ENCODE measurements around the gene FLNB. TPM values are rescaled to one million over a fixed set of nuclear protein-coding genes. Genes with fewer than 3 reads are reported as not detected.
A peak's percentile ranks its signal among the peaks of the same experiment; 100 is the strongest.

FLNB gene
- total and polyA plus RNA-seq, 2 of the 13 experiments (the other 11 are each of a cell fraction or from before 2014, with no cell fraction given): 106 to 130 TPM

DNA sequence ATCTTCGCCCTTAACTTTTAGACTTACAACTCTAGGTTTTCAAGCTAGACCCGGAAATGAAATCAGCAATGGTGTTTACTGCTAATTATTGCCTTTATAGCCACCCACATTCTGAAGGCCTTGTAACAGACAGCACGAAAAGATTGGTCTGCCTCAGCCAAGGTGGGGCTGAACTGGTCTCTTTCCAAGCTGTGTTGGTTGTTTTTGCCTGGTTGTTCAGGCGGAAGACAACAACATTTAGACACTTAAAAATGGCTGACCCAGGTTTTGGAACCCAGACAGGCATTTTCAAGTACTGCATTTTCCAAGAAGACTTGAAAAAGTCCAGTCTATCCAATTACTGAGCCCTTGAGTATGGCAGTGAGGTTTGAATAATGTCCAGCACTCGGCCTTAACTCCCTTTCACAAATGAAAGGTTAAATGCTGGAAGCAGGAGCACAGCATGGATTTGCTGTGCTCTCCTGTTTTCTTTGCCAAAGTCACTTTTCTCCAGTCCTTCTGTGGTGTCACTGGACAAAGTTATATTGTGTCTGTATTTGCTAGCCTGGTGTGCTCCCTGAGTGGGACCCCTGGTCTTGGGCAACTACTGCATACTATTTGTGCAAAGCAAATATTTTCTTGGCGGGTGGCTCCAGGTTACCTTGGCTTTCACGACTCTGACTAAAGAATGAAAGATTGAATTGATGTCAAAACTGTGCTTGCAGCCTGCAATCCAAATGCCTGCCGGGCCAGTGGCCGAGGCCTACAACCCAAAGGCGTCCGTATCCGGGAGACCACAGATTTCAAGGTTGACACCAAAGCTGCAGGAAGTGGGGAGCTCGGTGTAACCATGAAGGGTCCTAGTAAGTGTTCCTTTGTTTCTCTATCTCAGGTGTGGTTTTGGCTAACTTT is 93.5 kb downstream of the FLNB start (continued):
- no peak for TF ChIP-seq HBP1 (CRISPR knock-in tag; IDR thresholded peaks at IDR 0.05; ENCODE audit: low read depth)
- TF ChIP-seq U2AF1 (optimal IDR thresholded peaks at IDR 0.05; ENCODE audit: low read depth, low read length): no peak
- TF ChIP-seq ZNF430 (CRISPR knock-in tag; IDR thresholded peaks at IDR 0.05): peak; percentile 65; the same call in 1 of the 2 replicates
- TF ChIP-seq ZNF546 (CRISPR knock-in tag; conservative IDR thresholded peaks at IDR 0.05): no peak
- peak; percentile 81; the same call in 1 of the 2 replicates for TF ChIP-seq HIVEP1 (CRISPR knock-in tag; IDR thresholded peaks at IDR 0.05)
- TF ChIP-seq, protein P1, sequence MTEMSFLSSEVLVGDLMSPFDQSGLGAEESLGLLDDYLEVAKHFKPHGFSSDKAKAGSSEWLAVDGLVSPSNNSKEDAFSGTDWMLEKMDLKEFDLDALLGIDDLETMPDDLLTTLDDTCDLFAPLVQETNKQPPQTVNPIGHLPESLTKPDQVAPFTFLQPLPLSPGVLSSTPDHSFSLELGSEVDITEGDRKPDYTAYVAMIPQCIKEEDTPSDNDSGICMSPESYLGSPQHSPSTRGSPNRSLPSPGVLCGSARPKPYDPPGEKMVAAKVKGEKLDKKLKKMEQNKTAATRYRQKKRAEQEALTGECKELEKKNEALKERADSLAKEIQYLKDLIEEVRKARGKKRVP (CRISPR knock-in tag; IDR thresholded peaks at IDR 0.05): peak in 1 of 2 experiments; percentile 78; a peak in 2 of 4 replicates
- no peak for TF ChIP-seq NFATC3 (CRISPR knock-in tag; IDR thresholded peaks at IDR 0.05)
- TF ChIP-seq LRRFIP1 (CRISPR knock-in tag; conservative IDR thresholded peaks at IDR 0.05): no peak
- TF ChIP-seq ZNF34 (CRISPR knock-in tag; IDR thresholded peaks at IDR 0.05; ENCODE audit: borderline replicate concordance): no peak
- peak; percentile 91 for TF ChIP-seq FOXA3 (CRISPR knock-in tag; IDR thresholded peaks at IDR 0.05)
- TF ChIP-seq ZNF44 (CRISPR knock-in tag; IDR thresholded peaks at IDR 0.05): 0 out of 2 replicates have a peak, but pooled peaks have one; percentile 24
- peak; percentile 67 for TF ChIP-seq PRDM10 (CRISPR knock-in tag; IDR thresholded peaks at IDR 0.05; ENCODE audit: low read depth)
- TF ChIP-seq ZNF224 (CRISPR knock-in tag; IDR thresholded peaks at IDR 0.05): no peak; the same call in 1 of the 2 replicates
- TF ChIP-seq, protein P2, sequence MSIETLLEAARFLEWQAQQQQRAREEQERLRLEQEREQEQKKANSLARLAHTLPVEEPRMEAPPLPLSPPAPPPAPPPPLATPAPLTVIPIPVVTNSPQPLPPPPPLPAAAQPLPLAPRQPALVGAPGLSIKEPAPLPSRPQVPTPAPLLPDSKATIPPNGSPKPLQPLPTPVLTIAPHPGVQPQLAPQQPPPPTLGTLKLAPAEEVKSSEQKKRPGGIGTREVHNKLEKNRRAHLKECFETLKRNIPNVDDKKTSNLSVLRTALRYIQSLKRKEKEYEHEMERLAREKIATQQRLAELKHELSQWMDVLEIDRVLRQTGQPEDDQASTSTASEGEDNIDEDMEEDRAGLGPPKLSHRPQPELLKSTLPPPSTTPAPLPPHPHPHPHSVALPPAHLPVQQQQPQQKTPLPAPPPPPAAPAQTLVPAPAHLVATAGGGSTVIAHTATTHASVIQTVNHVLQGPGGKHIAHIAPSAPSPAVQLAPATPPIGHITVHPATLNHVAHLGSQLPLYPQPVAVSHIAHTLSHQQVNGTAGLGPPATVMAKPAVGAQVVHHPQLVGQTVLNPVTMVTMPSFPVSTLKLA (IDR thresholded peaks at IDR 0.05): peak; percentile 21; the same call in 1 of the 2 replicates
- TF ChIP-seq EHMT2 (IDR thresholded peaks at IDR 0.05; ENCODE audit: borderline replicate concordance, low read depth, low read length): 0 out of 2 replicates have a peak, but pooled peaks have one; percentile 40
- TF ChIP-seq BRCA1 (CRISPR knock-in tag; IDR thresholded peaks at IDR 0.05): 0 out of 2 replicates have a peak, but pooled peaks have one; percentile 23
